CD4-positive, alpha-beta T cell (primary cell): ENCODE data around the gene PAX6. TPM values are rescaled to one million over a fixed set of nuclear protein-coding genes. Genes with fewer than 3 reads are reported as not detected.

Experiments used
- ATAC-seq: fragments of 200-7000 bp; cut with Tn5 transposase; one replicate; pipeline ENCODE4 v1.10.0; 2022; ENCODE audit warnings: mild to moderate bottlenecking; ENCODE audit not compliant: poor library complexity
- CTCF ChIA-PET: fragments of 350-600 bp; sonication (Branson Sonifier 250); formaldehyde crosslinking; loops from one replicate; lab custom pipeline; 2021; ENCODE audit warnings: antibody characterized with exemption, inconsistent platforms; lab: Charles Lee
- POLR2A ChIA-PET: fragments of 350-600 bp; sonication (Branson Sonifier 250); formaldehyde crosslinking; loops from one replicate; lab custom pipeline; 2021; ENCODE audit warnings: antibody characterized with exemption, inconsistent platforms; lab: Charles Lee
- DNase-seq, 14 experiments: peaks; one replicate each; pipeline ENCODE4 v3.0.0-alpha.2; 2013 to 2020; ENCODE audit warnings: mixed read lengths in 2 of 14
- H3K27ac ChIP-seq, 2 donors: one replicate each; pipeline versions ENCODE4 v1.5.1 to v1.7.0; 2013; ENCODE audit warnings: low read length in 2 of 2, low read depth in 1 of 2, mild to moderate bottlenecking in 1 of 2
- H3K27me3 ChIP-seq, 2 experiments: 1 replicate in 1 of 2; 2 replicates in 1 of 2; pipeline versions ENCODE4 v1.6.1 to v1.7.0; 2013; ENCODE audit warnings: low read length in 2 of 2, control low read depth in 1 of 2, mild to moderate bottlenecking in 1 of 2, moderate library complexity in 1 of 2; ENCODE audit not compliant: insufficient read depth in 2 of 2, control insufficient read depth in 1 of 2
- H3K36me3 ChIP-seq: one replicate; pipeline ENCODE4 v1.6.1; 2013; ENCODE audit warnings: low read length, control low read depth; ENCODE audit not compliant: insufficient read depth
- H3K4me1 ChIP-seq: one replicate; pipeline ENCODE4 v1.6.1; 2013; ENCODE audit warnings: low read length, control low read depth; ENCODE audit not compliant: insufficient read depth
- H3K4me3 ChIP-seq: one replicate; pipeline ENCODE4 v1.5.1; 2013; ENCODE audit warnings: mild to moderate bottlenecking, low read length, moderate library complexity
- H3K9me3 ChIP-seq, 2 experiments: 1 replicate in 1 of 2; 2 replicates in 1 of 2; pipeline versions ENCODE4 v1.6.1 to v1.7.0; 2013; ENCODE audit warnings: low read length in 2 of 2, mild to moderate bottlenecking in 2 of 2, control low read depth in 1 of 2, moderate library complexity in 1 of 2; ENCODE audit not compliant: control insufficient read depth in 1 of 2, insufficient read depth in 1 of 2
- H3K27ac Mint-ChIP-seq: one replicate; pipeline ENCODE4 v1.8.0; 2020; ENCODE audit warnings: mixed read lengths
- H3K27me3 Mint-ChIP-seq: one replicate; pipeline ENCODE4 v1.8.0; 2021; ENCODE audit warnings: mixed read lengths
- H3K36me3 Mint-ChIP-seq: one replicate; pipeline ENCODE4 v1.8.0; 2021; ENCODE audit warnings: low read depth, mixed read lengths
- H3K4me1 Mint-ChIP-seq: one replicate; pipeline ENCODE4 v1.8.0; 2021; ENCODE audit warnings: low read depth, mixed read lengths
- H3K4me3 Mint-ChIP-seq: one replicate; pipeline ENCODE4 v1.8.0; 2020; ENCODE audit warnings: mild to moderate bottlenecking, mixed read lengths
- H3K9me3 Mint-ChIP-seq: one replicate; pipeline ENCODE4 v1.8.0; 2020; ENCODE audit warnings: mixed read lengths
- intact Hi-C, 2 experiments: fragments of 100-400 bp; cut with DNase I in 1 of 2; cut with micrococcal nuclease in 1 of 2; formaldehyde crosslinking; loops; one replicate each; pipeline versions ENCODE4 v1.15.1 to v1.9.0; 2023 to 2025; cut with DNase I, micrococcal nuclease
- total RNA-seq, 174 experiments: library from RNA in 2 of 174; stranded (reverse) in 2 of 174; gene quantifications; one replicate each; pipeline ENCODE4 v1.2.3 and lab custom pipeline; 2021 to 2026
- TF ChIP-seq, protein P1 (sequence below): fragments of 200-600 bp; IDR thresholded peaks from one replicate; pipeline ENCODE4 v1.8.0; 2022; ENCODE audit warnings: antibody characterized with exemption, mild to moderate bottlenecking

The PAX6 gene
- total RNA-seq, 2 experiments from 2014 or later, result not detected

GRCh38 chr11:31855466-31855865 is 44.3 kb upstream of the PAX6 start:
- H3K9me3 Mint-ChIP-seq, result no peaks in the 10 kb centered on the region
- H3K27me3 Mint-ChIP-seq, result peaks cover 57% of the 10 kb centered on the region
- no peaks in the 10 kb centered on the region for H3K9me3 ChIP-seq
- no peak overlapping the region for H3K27ac ChIP-seq
- no peaks in the 10 kb centered on the region for H3K36me3 Mint-ChIP-seq
- H3K4me3 Mint-ChIP-seq, result no peak overlapping the region
- H3K27ac Mint-ChIP-seq, result no peak overlapping the region
- TF ChIP-seq, protein P1, sequence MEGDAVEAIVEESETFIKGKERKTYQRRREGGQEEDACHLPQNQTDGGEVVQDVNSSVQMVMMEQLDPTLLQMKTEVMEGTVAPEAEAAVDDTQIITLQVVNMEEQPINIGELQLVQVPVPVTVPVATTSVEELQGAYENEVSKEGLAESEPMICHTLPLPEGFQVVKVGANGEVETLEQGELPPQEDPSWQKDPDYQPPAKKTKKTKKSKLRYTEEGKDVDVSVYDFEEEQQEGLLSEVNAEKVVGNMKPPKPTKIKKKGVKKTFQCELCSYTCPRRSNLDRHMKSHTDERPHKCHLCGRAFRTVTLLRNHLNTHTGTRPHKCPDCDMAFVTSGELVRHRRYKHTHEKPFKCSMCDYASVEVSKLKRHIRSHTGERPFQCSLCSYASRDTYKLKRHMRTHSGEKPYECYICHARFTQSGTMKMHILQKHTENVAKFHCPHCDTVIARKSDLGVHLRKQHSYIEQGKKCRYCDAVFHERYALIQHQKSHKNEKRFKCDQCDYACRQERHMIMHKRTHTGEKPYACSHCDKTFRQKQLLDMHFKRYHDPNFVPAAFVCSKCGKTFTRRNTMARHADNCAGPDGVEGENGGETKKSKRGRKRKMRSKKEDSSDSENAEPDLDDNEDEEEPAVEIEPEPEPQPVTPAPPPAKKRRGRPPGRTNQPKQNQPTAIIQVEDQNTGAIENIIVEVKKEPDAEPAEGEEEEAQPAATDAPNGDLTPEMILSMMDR, result no peak
- ChIA-PET POLR2A (no interaction called here), CTCF (no interaction called here)
- intact Hi-C loops, result no loop called here
- no peaks in the 10 kb centered on the region for H3K4me1 ChIP-seq
- H3K4me3 ChIP-seq, result no peak overlapping the region
- no peak for ATAC-seq
- H3K4me1 Mint-ChIP-seq, result no peaks in the 10 kb centered on the region
- H3K36me3 ChIP-seq, result no peaks in the 10 kb centered on the region
- H3K27me3 ChIP-seq, result peaks cover 2 to 5% of the 10 kb centered on the region in 2 experiments
- DNase-seq, result no peak

DNA sequence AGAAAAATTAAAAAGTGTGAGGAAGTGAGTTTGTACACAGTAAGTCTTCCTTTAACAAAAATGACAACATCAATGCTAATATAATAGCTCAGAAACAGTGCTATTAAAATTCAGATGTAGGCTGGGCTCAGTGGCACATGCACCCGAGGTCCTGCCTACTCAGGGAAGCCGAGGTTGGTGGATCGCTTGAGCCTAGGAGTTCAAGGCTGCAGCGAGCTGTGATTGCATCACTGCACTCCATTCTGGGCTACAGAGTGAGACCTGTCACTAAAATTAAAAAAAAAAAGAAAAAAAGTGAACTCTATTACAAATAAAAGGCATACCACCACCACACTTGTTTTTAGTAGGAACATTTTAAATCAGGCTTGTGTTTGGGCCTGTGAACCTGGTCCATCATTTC is 39.2 kb upstream of the PAX6 start:
- Mint-ChIP-seq H3K4me1 (no peaks in the 10 kb centered on the region), H3K27ac (no peak overlapping the region), H3K27me3 (peaks cover 42% of the 10 kb centered on the region), H3K9me3 (no peaks in the 10 kb centered on the region), H3K4me3 (no peak overlapping the region), H3K36me3 (no peaks in the 10 kb centered on the region)
- POLR2A ChIA-PET, result no interaction called here
- Histone ChIP-seq H3K4me1 (no peaks in the 10 kb centered on the region), H3K4me3 (no peak overlapping the region), H3K9me3 (no peaks in the 10 kb centered on the region), H3K36me3 (no peaks in the 10 kb centered on the region), H3K27ac (no peak overlapping the region), H3K27me3 (peaks cover 0 to 12% of the 10 kb centered on the region in 2 experiments)
- TF ChIP-seq, protein P1, result no peak
- intact Hi-C loops, result no loop called here
- CTCF ChIA-PET, result no interaction called here
- DNase-seq (no peak), ATAC-seq (no peak)

GRCh38 chr11:31847761-31848160 is 36.6 kb upstream of the PAX6 start:
- H3K36me3 Mint-ChIP-seq, result no peaks in the 10 kb centered on the region
- POLR2A ChIA-PET, result no interaction called here
- intact Hi-C loops, result no loop called here

More at GRCh38 chr11:31847761-31848160, 36.6 kb upstream of the PAX6 start:
- H3K27me3 Mint-ChIP-seq, result peaks cover 51% of the 10 kb centered on the region
- Histone ChIP-seq H3K9me3 (no peaks in the 10 kb centered on the region), H3K27me3 (peaks cover 3 to 16% of the 10 kb centered on the region in 2 experiments), H3K36me3 (no peaks in the 10 kb centered on the region), H3K4me3 (no peak overlapping the region), H3K4me1 (no peaks in the 10 kb centered on the region), H3K27ac (no peak overlapping the region)
- no peak for ATAC-seq
- H3K4me1 Mint-ChIP-seq, result no peaks in the 10 kb centered on the region
- DNase-seq, result no peak
- no peak overlapping the region for H3K4me3 Mint-ChIP-seq
- TF ChIP-seq, protein P1, result no peak
- CTCF ChIA-PET, result no interaction called here
- H3K27ac Mint-ChIP-seq, result no peak overlapping the region
- H3K9me3 Mint-ChIP-seq, result no peaks in the 10 kb centered on the region
